GM06990 (cell line): ENCODE measurements around the gene CITED4.
A peak's percentile ranks its signal among the peaks of the same experiment; 100 is the strongest.

Experiments
- DNase-seq: peaks from one replicate; pipeline ENCODE4 v3.0.0-alpha.2; 2011; ENCODE audit not compliant: insufficient read length; ENCODE audit errors: extremely low read depth
- H3K27me3 ChIP-seq: replicated peaks from 2 replicates; pipeline ENCODE4 v1.6.0; 2011; ENCODE audit warnings: low read length; ENCODE audit not compliant: control insufficient read depth, insufficient read depth
- H3K36me3 ChIP-seq: 2 replicates; pipeline ENCODE4 v1.5.1; 2011; ENCODE audit warnings: low read length; ENCODE audit not compliant: control insufficient read depth, insufficient read depth
- H3K4me3 ChIP-seq: replicated peaks from 2 replicates; pipeline ENCODE4 v1.5.1; 2011; ENCODE audit warnings: low read depth, mild to moderate bottlenecking, control low read depth, low read length
- TF ChIP-seq, protein P1 (sequence below): IDR thresholded peaks from 2 replicates; pipeline ENCODE4 v1.5.1; 2011; ENCODE audit warnings: low read length, control low read depth, mild to moderate bottlenecking, inconsistent platforms; ENCODE audit not compliant: insufficient read depth, poor library complexity, severe bottlenecking

The CITED4 gene

GRCh38 chr1:40862008-40862863 is at the start of gene CITED4:
CITED4 (minus strand) TSS chr1:40862363; CDS start chr1:40862127, 236 bp downstream.
- Histone ChIP-seq H3K4me3 (peak within 1 kb of the TSS; percentile 64), H3K36me3 (no peaks in the 10 kb centered on the region), H3K27me3 (no peaks in the 10 kb centered on the region; the same call in 1 of the 2 replicates)
- TF ChIP-seq, protein P1, sequence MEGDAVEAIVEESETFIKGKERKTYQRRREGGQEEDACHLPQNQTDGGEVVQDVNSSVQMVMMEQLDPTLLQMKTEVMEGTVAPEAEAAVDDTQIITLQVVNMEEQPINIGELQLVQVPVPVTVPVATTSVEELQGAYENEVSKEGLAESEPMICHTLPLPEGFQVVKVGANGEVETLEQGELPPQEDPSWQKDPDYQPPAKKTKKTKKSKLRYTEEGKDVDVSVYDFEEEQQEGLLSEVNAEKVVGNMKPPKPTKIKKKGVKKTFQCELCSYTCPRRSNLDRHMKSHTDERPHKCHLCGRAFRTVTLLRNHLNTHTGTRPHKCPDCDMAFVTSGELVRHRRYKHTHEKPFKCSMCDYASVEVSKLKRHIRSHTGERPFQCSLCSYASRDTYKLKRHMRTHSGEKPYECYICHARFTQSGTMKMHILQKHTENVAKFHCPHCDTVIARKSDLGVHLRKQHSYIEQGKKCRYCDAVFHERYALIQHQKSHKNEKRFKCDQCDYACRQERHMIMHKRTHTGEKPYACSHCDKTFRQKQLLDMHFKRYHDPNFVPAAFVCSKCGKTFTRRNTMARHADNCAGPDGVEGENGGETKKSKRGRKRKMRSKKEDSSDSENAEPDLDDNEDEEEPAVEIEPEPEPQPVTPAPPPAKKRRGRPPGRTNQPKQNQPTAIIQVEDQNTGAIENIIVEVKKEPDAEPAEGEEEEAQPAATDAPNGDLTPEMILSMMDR: peak; percentile 14
- peak; percentile 90 for DNase-seq

- TF ChIP-seq, protein P1: no peak
- no peak overlapping the region for H3K4me3 ChIP-seq
- H3K36me3 ChIP-seq: no peaks in the 10 kb centered on the region
- no peak for DNase-seq
- H3K27me3 ChIP-seq: no peaks in the 10 kb centered on the region
Measured at GRCh38 chr1:40911105-40911504, 48.9 kb upstream of the CITED4 start.

GRCh38 chr1:40909281-40909680 is 47.1 kb upstream of the CITED4 start:
- TF ChIP-seq, protein P1: no peak
- H3K4me3 ChIP-seq: no peak overlapping the region
- no peaks in the 10 kb centered on the region for H3K27me3 ChIP-seq
- DNase-seq: no peak
- no peaks in the 10 kb centered on the region for H3K36me3 ChIP-seq

DNA sequence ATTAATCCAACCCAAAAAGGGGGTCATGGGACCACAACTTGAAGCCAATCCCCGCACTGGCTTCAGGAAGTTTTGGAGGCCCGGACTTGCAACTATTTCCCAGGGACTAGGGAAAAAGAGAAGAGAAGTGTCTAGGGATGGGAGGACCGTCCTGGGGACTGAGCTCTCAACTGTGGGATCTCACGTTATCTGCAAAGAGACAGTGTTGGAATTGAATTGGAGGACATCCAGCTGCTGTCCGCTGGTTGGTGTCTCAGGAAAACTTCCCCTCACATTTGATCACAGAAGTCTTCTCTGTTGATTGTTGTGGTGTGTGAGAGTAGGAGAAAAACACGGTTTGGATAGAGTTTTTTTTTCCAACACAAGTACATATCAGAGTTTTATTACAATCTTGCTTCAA is 46.2 kb upstream of the CITED4 start:
- Histone ChIP-seq H3K36me3 (no peaks in the 10 kb centered on the region), H3K4me3 (no peak overlapping the region), H3K27me3 (no peaks in the 10 kb centered on the region)
- TF ChIP-seq, protein P1: no peak
- no peak for DNase-seq

- no peaks in the 10 kb centered on the region for H3K27me3 ChIP-seq
- no peaks in the 10 kb centered on the region for H3K36me3 ChIP-seq
- DNase-seq: no peak
- no peak overlapping the region for H3K4me3 ChIP-seq
- TF ChIP-seq, protein P1: no peak
Measured at GRCh38 chr1:40907899-40908298, 45.7 kb upstream of the CITED4 start.
